ENCODE measurements around the gene AGBL4.

Gene AGBL4

DNA sequence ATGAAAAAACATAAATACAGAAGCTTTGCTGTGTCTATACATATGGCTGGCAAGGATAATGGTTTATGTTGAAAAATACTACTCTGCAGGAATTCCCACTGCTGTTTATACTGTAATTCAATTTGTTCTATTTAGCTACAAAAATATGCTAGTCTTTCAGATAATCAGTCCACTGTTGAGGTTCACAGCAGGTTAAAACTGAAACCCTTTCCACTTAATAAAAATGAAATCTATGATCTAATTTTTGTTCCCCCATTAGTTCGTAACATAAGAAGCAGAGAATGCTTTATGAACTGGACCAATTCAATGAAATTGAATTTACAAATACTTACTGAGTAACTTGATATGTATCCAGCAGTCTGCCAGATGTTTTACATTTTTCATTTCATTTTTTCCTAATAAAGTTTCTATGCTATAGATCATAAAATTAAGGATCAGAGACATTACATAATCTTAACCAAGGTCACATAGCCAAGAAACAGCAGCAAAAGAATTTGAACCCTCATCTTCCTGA lies 887.0 kb downstream of the AGBL4 start:
- TF ChIP-seq, protein P1, sequence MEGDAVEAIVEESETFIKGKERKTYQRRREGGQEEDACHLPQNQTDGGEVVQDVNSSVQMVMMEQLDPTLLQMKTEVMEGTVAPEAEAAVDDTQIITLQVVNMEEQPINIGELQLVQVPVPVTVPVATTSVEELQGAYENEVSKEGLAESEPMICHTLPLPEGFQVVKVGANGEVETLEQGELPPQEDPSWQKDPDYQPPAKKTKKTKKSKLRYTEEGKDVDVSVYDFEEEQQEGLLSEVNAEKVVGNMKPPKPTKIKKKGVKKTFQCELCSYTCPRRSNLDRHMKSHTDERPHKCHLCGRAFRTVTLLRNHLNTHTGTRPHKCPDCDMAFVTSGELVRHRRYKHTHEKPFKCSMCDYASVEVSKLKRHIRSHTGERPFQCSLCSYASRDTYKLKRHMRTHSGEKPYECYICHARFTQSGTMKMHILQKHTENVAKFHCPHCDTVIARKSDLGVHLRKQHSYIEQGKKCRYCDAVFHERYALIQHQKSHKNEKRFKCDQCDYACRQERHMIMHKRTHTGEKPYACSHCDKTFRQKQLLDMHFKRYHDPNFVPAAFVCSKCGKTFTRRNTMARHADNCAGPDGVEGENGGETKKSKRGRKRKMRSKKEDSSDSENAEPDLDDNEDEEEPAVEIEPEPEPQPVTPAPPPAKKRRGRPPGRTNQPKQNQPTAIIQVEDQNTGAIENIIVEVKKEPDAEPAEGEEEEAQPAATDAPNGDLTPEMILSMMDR (IDR thresholded peaks at IDR 0.05) = no peak

GRCh38 chr1:49125746-49126145 lies 898.0 kb downstream of the AGBL4 start:
- TF ChIP-seq, protein P1 (IDR thresholded peaks at IDR 0.05) = no peak

GRCh38 chr1:49111931-49112330 lies 911.8 kb downstream of the AGBL4 start:
- TF ChIP-seq, protein P1 (IDR thresholded peaks at IDR 0.05) = no peak

- TF ChIP-seq, protein P1 (IDR thresholded peaks at IDR 0.05) = no peak
Observed at GRCh38 chr1:49106445-49106844, 917.3 kb downstream of the AGBL4 start.

DNA sequence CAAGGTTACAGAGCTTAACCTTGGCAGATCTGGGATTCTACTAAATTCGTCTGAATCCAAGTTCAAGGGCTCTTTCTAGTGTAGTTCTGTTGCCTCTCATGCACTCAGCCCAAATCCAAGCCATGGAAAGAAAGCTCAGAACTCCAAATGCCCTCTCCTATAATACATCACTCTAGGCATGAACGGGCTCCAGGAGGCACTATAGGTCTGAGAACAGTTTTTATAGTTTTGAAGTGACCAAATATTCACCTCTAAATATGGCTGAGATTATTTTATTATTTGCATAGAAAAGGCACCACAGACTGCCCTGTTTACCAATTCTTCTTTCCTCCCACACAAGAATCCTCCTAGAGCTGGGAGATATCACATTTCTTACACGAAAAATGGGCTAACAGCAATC lies 919.2 kb downstream of the AGBL4 start:
- TF ChIP-seq, protein P1 (IDR thresholded peaks at IDR 0.05) = peak; percentile 49

DNA sequence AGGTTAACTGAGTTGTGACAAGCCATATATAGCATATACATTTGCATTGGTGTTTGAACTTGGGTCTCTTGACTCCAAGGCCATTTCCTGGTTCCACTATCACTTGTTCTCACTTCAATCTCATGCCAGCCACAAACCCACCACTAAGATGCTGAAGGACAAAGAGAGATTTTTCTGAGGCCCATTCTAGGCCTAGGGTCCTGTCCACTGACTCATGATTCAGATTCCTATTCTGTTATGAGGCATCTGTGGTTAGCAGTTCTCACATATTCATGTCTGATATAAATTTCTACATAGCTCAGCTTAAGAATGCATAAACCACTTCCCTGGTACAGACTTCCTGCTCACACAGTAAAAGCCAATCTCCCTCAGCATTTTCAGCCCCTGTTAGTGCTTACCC lies 921.0 kb downstream of the AGBL4 start:
- TF ChIP-seq, protein P1 (IDR thresholded peaks at IDR 0.05) = no peak

DNA sequence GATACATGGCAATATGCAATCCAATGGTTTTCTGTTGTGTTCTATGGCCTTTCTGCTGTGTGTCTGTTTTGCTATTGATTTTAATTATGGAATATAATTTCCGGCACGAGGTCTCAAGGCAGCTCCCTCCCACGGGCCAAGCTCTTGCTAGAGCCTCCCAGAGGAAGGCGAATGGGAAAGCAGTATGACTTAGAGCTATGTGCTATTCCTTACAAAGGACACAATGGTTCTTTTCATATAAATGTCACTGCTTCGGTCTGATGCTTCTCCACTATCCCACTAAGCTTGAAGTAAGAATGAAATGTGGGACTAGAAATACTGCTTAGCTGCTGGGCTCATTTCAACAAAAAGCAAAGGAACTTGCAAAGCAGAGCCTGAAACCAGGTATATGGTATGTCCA lies 924.9 kb downstream of the AGBL4 start:
- TF ChIP-seq, protein P1 (IDR thresholded peaks at IDR 0.05) = no peak

GRCh38 chr1:49086327-49086726 lies 937.4 kb downstream of the AGBL4 start:
- TF ChIP-seq, protein P1 (IDR thresholded peaks at IDR 0.05) = no peak

Measured in LNCAP (cell line).